ENCODE data around the gene ELFN2.

- no peak for TF ChIP-seq EP300 (IDR thresholded peaks at IDR 0.05)
- no peak for TF ChIP-seq POLR2A (IDR thresholded peaks at IDR 0.05)
Observed at GRCh38 chr22:37474447-37475090, 47.3 kb upstream of the ELFN2 start.

All from stomach (tissue), 4 donors.